Activated naive CD4-positive, alpha-beta T cell (primary cell): Measurements from ENCODE around the gene SRL.
"Not testable (repeated sequence)": the region's sequence is repeated elsewhere in the genome, so short reads cannot be mapped to it uniquely, and the experiment has no call there.

Source experiments
- DNase-seq, 4 experiments: peaks; one replicate each; lab custom pipeline; 2025; lab: John Stamatoyannopoulos, UW

SRL gene

GRCh38 chr16:4160658-4161430, 81.0 kb downstream of the SRL start:
- DNase-seq, result no peak

DNA sequence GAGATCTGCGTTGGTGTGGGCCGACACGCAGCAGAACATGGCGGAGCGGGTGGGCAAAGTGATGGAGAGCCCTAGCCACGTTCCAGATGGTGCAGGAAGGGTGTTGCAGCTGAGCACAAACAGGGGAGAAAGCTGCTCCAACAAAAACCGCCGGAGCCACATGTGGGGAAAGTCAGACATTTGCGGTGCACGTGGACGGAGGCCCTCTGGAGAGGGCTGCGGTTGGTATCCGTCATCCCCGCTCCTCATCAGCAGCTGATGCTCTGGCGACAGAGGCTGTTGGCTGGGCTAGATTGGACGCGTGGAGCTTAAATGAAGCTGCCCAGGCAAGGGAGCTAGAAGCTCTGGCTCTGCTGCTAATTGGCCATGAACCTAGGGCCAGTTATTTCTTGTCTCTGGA, 82.2 kb downstream of the SRL start:
- DNase-seq, result no peak

GRCh38 chr16:4158143-4159093, 83.5 kb downstream of the SRL start:
- no peak for DNase-seq

- no peak for DNase-seq
These were observed 84.5 kb downstream of the SRL start for GRCh38 chr16:4157376-4157825.

GRCh38 chr16:4156503-4156902, 85.4 kb downstream of the SRL start:
- not testable (repeated sequence) for DNase-seq

- DNase-seq, result not testable (repeated sequence)
These were observed 88.5 kb downstream of the SRL start for GRCh38 chr16:4153364-4153763.

DNA sequence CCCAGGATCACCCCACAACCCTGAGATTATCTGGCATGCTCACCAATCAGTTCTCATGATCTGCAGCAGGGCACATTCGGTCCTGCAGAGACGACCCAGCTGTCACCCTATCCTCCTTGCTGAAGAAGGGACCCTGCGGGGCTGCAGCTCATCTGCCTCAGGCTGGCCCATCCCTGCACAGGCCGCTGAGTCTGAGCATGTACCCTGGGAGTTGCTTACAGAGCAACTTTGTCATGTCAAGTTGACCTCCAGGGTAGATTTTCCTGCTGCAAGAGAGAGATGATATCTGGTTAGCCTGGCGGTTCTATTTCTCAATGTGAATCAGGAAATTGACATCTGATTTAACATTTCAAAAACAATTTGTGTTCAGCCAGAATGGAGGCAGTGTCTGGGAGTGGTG, 89.6 kb downstream of the SRL start:
- DNase-seq, result no peak

DNA sequence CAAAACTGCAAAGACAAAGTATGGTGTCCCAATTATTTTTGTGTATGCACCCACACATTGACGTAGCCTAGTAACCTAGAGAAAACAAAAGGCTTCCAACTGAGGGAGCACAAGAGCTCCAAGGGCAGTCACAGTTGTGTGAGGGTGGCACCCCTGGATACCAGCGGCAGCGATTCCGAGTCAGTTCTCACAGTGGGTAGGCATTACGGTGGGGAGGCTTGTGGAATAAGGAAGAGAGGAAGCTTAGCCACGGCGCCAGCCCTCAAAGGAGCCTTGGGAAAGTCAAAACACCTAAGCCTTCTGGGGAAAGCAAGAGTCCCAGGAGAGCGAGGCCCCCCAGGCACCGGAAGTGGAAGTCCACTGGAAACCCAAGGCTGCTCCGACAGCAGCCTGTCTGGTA, 94.6 kb downstream of the SRL start:
- DNase-seq, result no peak

- DNase-seq, result no peak
These were observed 99.6 kb downstream of the SRL start for GRCh38 chr16:4142268-4142667.

DNA sequence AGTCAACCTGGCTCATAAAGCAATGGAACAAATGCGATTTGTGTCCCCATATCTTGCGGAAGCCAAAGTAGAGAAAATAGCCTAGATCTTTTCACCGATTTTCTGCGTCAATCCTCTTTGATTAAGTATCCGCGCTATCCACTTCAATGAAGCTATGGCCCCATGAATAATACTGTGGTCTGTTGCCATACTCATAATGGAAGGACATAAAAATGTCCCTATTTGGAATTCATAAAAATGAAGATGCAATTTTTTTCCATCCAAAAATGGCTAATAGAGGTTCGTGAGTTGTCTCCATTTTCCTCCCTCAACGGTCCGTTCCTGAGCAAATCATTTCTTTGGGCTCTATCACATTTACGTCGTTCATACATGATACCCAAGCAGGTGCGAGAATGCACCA, 100.3 kb downstream of the SRL start:
- no peak for DNase-seq

DNA sequence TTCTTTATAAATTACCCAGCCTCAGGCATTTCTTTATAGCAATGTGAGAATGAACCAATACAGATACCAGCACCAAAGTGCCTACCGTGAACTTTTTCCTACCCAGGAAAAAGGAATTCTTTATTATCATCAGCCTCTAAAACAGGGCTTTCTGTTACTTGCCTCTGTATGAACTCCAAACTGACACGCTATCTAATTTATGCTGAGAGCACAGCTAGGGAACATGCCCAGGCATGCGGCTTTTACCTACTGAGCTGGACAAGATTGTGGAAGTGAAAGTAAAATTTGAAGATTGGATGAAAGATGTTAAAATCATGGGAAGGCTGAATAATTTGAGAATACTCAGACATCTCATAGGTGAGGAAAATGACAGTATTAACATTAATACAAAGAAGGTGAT, 101.2 kb downstream of the SRL start:
- DNase-seq, result no peak

GRCh38 chr16:4139968-4140367, 101.9 kb downstream of the SRL start:
- no peak for DNase-seq
